Neural crest cell (in vitro differentiated cells): Measurements from ENCODE around the gene ITM2C. TPM values are rescaled to one million over a fixed set of nuclear protein-coding genes. Genes with fewer than 3 reads are reported as not detected.
A peak's percentile ranks its signal among the peaks of the same experiment; 100 is the strongest.

ENCODE experiments used
- DNase-seq: peaks from one replicate; pipeline ENCODE4 v3.0.0; 2021; ENCODE audit warnings: low read depth, mixed read lengths, low spot score
- H3K27ac Mint-ChIP-seq: one replicate; pipeline ENCODE4 v1.8.0; 2021; ENCODE audit warnings: mild to moderate bottlenecking, mixed read lengths; ENCODE audit not compliant: unreplicated experiment
- H3K27me3 Mint-ChIP-seq: 2 replicates; pipeline ENCODE4 v1.8.0; 2021; ENCODE audit warnings: low read depth, mild to moderate bottlenecking, mixed read lengths
- H3K36me3 Mint-ChIP-seq: 2 replicates; pipeline ENCODE4 v1.8.0; 2021; ENCODE audit warnings: low read depth, mild to moderate bottlenecking, mixed read lengths
- H3K4me1 Mint-ChIP-seq: 2 replicates; pipeline ENCODE4 v1.8.0; 2021; ENCODE audit warnings: mixed read lengths
- H3K4me3 Mint-ChIP-seq: one replicate; pipeline ENCODE4 v1.8.0; 2021; ENCODE audit warnings: mild to moderate bottlenecking, mixed read lengths
- H3K9me3 Mint-ChIP-seq: 2 replicates; pipeline ENCODE4 v1.8.0; 2021; ENCODE audit warnings: mixed read lengths
- CTCF ChIP-seq: fragments of 200-600 bp; sonication (generic); conservative IDR thresholded peaks from 2 replicates; pipeline ENCODE4 v1.5.0; 2021; ENCODE audit warnings: antibody characterized with exemption, mild to moderate bottlenecking
- total RNA-seq: library from RNA; stranded (reverse); gene quantifications from 2 replicates; pipeline ENCODE4 v1.2.1, GENCODE V29; 2021

The ITM2C gene
- total RNA-seq, 1 donor from 2014 or later: 106 TPM

- DNase-seq: no peak
- no peak overlapping the region for H3K4me3 Mint-ChIP-seq
- no peak overlapping the region for H3K27ac Mint-ChIP-seq
- H3K36me3 Mint-ChIP-seq: no peaks in the 10 kb centered on the region
- peaks cover 6% of the 10 kb centered on the region for H3K9me3 Mint-ChIP-seq
- H3K4me1 Mint-ChIP-seq: no peaks in the 10 kb centered on the region
- TF ChIP-seq CTCF: no peak
- peaks cover 42% of the 10 kb centered on the region for H3K27me3 Mint-ChIP-seq
Observed at GRCh38 chr2:230850358-230850658, 14.4 kb upstream of the ITM2C start.

DNA sequence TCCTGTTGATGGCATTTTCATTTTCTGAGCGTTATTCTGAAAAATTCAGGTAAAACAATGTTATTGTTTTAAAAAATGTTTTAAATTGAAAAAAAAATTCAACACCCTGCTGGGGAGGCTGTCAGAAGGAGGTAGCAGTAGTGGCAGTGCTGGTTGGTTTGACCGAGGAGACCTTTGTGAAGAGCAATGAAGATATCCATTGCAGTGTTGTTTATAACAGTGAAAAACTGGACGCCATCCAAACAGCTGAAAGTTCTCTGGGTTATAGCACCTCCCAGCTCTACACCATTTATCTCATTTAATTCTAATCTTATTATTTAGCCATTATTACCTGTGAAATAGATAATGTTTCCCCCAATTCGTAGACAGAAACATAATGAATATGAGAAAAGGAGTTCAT, 12.6 kb upstream of the ITM2C start:
- H3K4me1 Mint-ChIP-seq: no peaks in the 10 kb centered on the region
- H3K27me3 Mint-ChIP-seq: peaks cover 39% of the 10 kb centered on the region
- no peak for DNase-seq
- H3K27ac Mint-ChIP-seq: no peak overlapping the region
- H3K36me3 Mint-ChIP-seq: no peaks in the 10 kb centered on the region
- no peak overlapping the region for H3K4me3 Mint-ChIP-seq
- peaks cover 3% of the 10 kb centered on the region for H3K9me3 Mint-ChIP-seq
- TF ChIP-seq CTCF: no peak

DNA sequence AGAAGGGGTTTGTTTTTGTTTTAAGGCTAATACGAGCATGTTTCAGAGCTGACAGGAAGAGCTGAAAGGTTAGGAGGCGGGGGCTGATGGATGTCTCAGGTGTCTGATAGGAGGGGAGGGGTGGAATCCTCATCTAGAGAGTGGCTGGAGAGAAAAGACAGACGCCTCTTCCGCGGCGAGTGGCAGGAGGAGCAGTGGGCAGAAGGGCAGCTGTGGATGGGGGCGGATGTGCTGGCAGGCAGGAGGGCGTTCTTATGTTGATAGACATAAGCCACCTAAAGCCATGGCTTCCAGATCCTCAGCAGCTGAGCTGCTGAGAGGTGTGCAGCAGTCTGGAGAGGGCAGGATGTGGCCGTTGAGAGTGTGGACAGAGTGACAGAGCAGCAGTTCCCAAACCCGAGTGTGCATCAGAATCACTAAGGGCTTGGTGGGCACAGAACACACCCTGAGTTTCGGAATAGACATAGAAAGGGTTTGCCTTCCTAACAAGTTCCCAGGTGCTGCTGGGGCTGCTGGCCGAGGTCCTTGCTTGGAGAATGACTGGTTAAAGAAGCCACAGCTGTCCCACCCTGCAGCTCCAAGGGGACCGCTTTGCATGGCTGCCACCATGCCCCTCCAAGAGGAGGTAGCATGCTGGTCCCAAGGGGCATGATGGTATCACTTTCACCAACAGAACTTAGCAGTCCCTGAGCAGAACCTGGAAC, 3.0 kb upstream of the ITM2C start:
- Mint-ChIP-seq H3K4me1 (peaks cover 19% of the 10 kb centered on the region), H3K4me3 (peak overlapping the region; percentile 21), H3K27me3 (peaks cover 20% of the 10 kb centered on the region), H3K9me3 (peaks cover 4% of the 10 kb centered on the region), H3K36me3 (no peaks in the 10 kb centered on the region), H3K27ac (no peak overlapping the region)
- TF ChIP-seq CTCF: no peak
- DNase-seq: no peak

DNA sequence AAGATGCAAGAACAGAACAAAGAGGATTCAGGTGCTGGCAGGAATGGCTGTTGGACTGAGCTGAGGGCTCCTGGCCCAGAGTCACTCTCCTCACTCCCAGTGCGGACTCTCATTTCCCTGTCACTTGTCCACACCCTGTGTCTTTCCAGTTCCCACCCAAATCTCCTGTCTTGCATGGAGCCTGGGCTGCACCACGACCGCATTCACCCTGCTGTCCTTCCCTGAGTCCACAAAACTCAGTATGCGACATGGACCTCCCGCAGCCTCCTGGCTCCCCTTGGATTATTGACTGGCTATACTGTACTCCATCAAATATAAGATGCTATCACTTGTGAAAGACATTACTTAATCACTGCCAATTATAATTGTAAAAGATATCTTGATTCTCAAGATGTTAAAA, 2.5 kb upstream of the ITM2C start:
- Mint-ChIP-seq H3K9me3 (peaks cover 4% of the 10 kb centered on the region), H3K27ac (no peak overlapping the region), H3K27me3 (peaks cover 20% of the 10 kb centered on the region), H3K36me3 (no peaks in the 10 kb centered on the region), H3K4me1 (peaks cover 24% of the 10 kb centered on the region), H3K4me3 (peak overlapping the region; percentile 91)
- no peak for DNase-seq
- TF ChIP-seq CTCF: no peak

- no peak for TF ChIP-seq CTCF
- H3K4me3 Mint-ChIP-seq: peak overlapping the region; percentile 91
- DNase-seq: no peak
- peaks cover 4% of the 10 kb centered on the region for H3K9me3 Mint-ChIP-seq
- H3K4me1 Mint-ChIP-seq: peaks cover 24% of the 10 kb centered on the region
- no peaks in the 10 kb centered on the region for H3K36me3 Mint-ChIP-seq
- H3K27me3 Mint-ChIP-seq: peaks cover 20% of the 10 kb centered on the region
- H3K27ac Mint-ChIP-seq: no peak overlapping the region
Observed at GRCh38 chr2:230863031-230863430, 1.7 kb upstream of the ITM2C start.
